Common myeloid progenitor, CD34-positive (primary cell): Measurements from ENCODE around the gene UROD.

Experiments used
- CTCF ChIA-PET: fragments of 350-600 bp; sonication (Branson Sonifier 250); formaldehyde crosslinking; loops from one replicate; lab custom pipeline; 2021; ENCODE audit warnings: antibody characterized with exemption; lab: Charles Lee
- POLR2A ChIA-PET: fragments of 350-600 bp; sonication (Branson Sonifier 250); formaldehyde crosslinking; loops from one replicate; lab custom pipeline; 2021; ENCODE audit warnings: antibody characterized with exemption; lab: Charles Lee
- DNase-seq, 3 donors: peaks; one replicate each; pipeline versions ENCODE4 v3.0.0 to v3.0.0-alpha.2; 2013
- H3K27ac ChIP-seq, 2 experiments: 1 replicate in 1 of 2; 2 replicates in 1 of 2; pipeline ENCODE4 v1.7.0; 2013; ENCODE audit warnings: inconsistent platforms in 2 of 2, low read length in 2 of 2, mild to moderate bottlenecking in 2 of 2, low read depth in 1 of 2, moderate library complexity in 1 of 2; ENCODE audit not compliant: severe bottlenecking in 2 of 2, insufficient read depth in 1 of 2, poor library complexity in 1 of 2
- H3K27me3 ChIP-seq, 5 experiments: replicated peaks in 2 of 5; 1 replicate in 3 of 5; 2 replicates in 2 of 5; pipeline versions ENCODE4 v1.6.1 to v1.7.0; 2013; ENCODE audit warnings: low read length in 4 of 5, mild to moderate bottlenecking in 2 of 5, moderate library complexity in 2 of 5, inconsistent platforms in 1 of 5; ENCODE audit not compliant: insufficient read depth in 5 of 5, control insufficient read depth in 4 of 5
- H3K36me3 ChIP-seq, 4 experiments: 1 replicate in 2 of 4; 2 replicates in 2 of 4; pipeline versions ENCODE4 v1.6.1 to v1.7.0; 2013; ENCODE audit warnings: low read length in 3 of 4, control low read depth in 1 of 4, mild to moderate bottlenecking in 1 of 4; ENCODE audit not compliant: control insufficient read depth in 4 of 4, insufficient read depth in 4 of 4
- H3K4me1 ChIP-seq, 4 experiments: 1 replicate in 3 of 4; 2 replicates in 1 of 4; pipeline versions ENCODE4 v1.6.1 to v1.7.1; 2013; ENCODE audit warnings: low read length in 3 of 4, mild to moderate bottlenecking in 3 of 4, control low read depth in 1 of 4, inconsistent platforms in 1 of 4, moderate library complexity in 1 of 4; ENCODE audit not compliant: control insufficient read depth in 4 of 4, insufficient read depth in 4 of 4; ENCODE audit errors: control extremely low read depth in 1 of 4
- H3K4me3 ChIP-seq, 7 experiments: 1 replicate in 4 of 7; 2 replicates in 3 of 7; pipeline versions ENCODE4 v1.5.1 to v1.7.0; 2013; ENCODE audit warnings: mild to moderate bottlenecking in 7 of 7, low read length in 6 of 7, moderate library complexity in 6 of 7, inconsistent platforms in 2 of 7, low read depth in 2 of 7, control low read depth in 1 of 7; ENCODE audit not compliant: insufficient read depth in 4 of 7, control insufficient read depth in 1 of 7; ENCODE audit errors: extremely low read depth in 1 of 7
- H3K9me3 ChIP-seq, 5 experiments: 1 replicate in 4 of 5; 2 replicates in 1 of 5; pipeline versions ENCODE4 v1.6.1 to v1.7.1; 2013; ENCODE audit warnings: low read length in 4 of 5, mild to moderate bottlenecking in 2 of 5, inconsistent platforms in 1 of 5, low read depth in 1 of 5, moderate library complexity in 1 of 5; ENCODE audit not compliant: control insufficient read depth in 4 of 5, insufficient read depth in 2 of 5; ENCODE audit errors: control extremely low read depth in 1 of 5
- WGBS: methylation state at CpG from one replicate; pipeline ENCODE4 v1.1.5; 2013; ENCODE audit not compliant: insufficient coverage; 5-methylcytosine and 5-hydroxymethylcytosine counted together

Gene UROD

DNA sequence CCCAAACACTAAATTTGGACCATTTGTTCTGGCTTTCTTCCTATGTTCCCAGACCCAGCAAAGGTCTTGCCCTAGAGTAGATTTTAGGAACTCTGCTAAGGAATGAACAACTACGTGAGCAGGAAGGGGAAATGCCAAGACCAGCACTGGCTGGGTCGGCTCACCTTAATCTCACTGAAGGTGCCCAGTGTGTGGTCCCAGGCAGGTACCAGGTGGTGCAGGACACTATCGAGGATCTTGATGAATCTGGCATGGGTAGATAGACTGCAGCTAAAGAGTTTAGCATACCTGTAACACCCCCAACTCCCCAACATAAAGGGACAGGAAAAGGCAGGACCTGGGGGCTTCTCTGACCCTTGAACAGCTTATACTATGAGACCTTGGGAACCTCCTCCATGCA, 4.0 kb upstream of the UROD start:
- no peak for DNase-seq
- H3K4me1 ChIP-seq: peaks cover 10 to 32% (median 28%) of the 10 kb centered on the region in 4 experiments
- H3K4me3 ChIP-seq: no peak overlapping the region
- no peak overlapping the region for H3K27ac ChIP-seq
- no peaks in the 10 kb centered on the region for H3K27me3 ChIP-seq
- ChIA-PET CTCF (interaction anchor here (1.1 kb wide), 1 partner anchor 18 kb away, joined by 3 read pairs; no protein-coding TSS in a partner anchor), POLR2A (no interaction called here)
- no peaks in the 10 kb centered on the region for H3K9me3 ChIP-seq
- WGBS: 90% methylated on average over 2 of the region's 3 CpGs
- peaks cover 14 to 64% (median 53%) of the 10 kb centered on the region in 4 experiments for H3K36me3 ChIP-seq

DNA sequence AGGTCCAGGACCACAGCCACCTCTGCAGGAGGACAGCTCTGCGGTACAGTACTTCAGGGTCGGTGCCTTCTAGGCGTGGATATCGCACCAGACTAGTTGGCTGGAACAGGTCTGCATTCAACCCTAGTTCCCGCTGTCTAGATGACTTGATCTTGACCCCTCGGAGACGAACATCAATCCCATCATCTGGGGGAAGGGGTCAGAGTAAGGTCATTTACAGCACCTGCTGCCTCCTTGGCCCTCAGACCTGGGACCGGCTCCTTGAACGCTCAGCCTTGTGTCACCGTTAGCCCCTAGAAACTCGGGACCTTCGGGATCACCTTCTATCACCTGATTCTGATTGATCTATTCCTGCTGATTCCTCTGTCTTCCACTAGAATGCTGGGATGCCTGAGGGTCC, 3.5 kb upstream of the UROD start:
- H3K4me1 ChIP-seq: peaks cover 10 to 36% (median 32%) of the 10 kb centered on the region in 4 experiments
- 97% methylated on average over 12 of the region's 12 CpGs for WGBS
- H3K4me3 ChIP-seq: no peak overlapping the region
- no peaks in the 10 kb centered on the region for H3K9me3 ChIP-seq
- DNase-seq: no peak
- ChIA-PET CTCF (interaction anchor here (1.1 kb wide), 1 partner anchor 18 kb away, joined by 3 read pairs; no protein-coding TSS in a partner anchor), POLR2A (no interaction called here)
- no peaks in the 10 kb centered on the region for H3K27me3 ChIP-seq
- peaks cover 14 to 60% (median 51%) of the 10 kb centered on the region in 4 experiments for H3K36me3 ChIP-seq
- H3K27ac ChIP-seq: no peak overlapping the region

GRCh38 chr1:45009296-45009865, 2.7 kb upstream of the UROD start:
- POLR2A ChIA-PET: no interaction called here
- DNase-seq: no peak
- Histone ChIP-seq H3K27me3 (no peaks in the 10 kb centered on the region), H3K9me3 (no peaks in the 10 kb centered on the region), H3K27ac (no peak overlapping the region), H3K4me1 (peaks cover 10 to 45% (median 40%) of the 10 kb centered on the region in 4 experiments), H3K36me3 (peaks cover 13 to 58% (median 44%) of the 10 kb centered on the region in 4 experiments), H3K4me3 (peak overlapping the region in 2 of 7 experiments; percentile 9 to 92)
- CTCF ChIA-PET: interaction anchor here (1.4 to 13.1 kb wide), 2 partner anchors 12 to 291 kb away, joined by 3 to 402 read pairs; no protein-coding TSS in a partner anchor
- 100% methylated on average over 9 of the region's 11 CpGs for WGBS

GRCh38 chr1:45009956-45010854, 1.8 kb upstream of the UROD start:
- ChIA-PET CTCF (interaction anchor here (1.0 to 13.1 kb wide), 8 partner anchors 9 to 330 kb away, joined by 3 to 402 read pairs (median 5); partner anchors contain the start of genes EIF2B3, MUTYH and TOE1), POLR2A (interaction anchor here (0.5 to 2.7 kb wide), 6 partner anchors 191 to 511 kb away, joined by 3 to 12 read pairs (median 3); partner anchors contain the start of genes MUTYH, PRDX1 and TOE1)
- H3K4me1 ChIP-seq: peaks cover 10 to 52% (median 44%) of the 10 kb centered on the region in 4 experiments
- H3K9me3 ChIP-seq: no peaks in the 10 kb centered on the region
- whole genome bisulfite sequencing: 29% methylated on average over 40 of the region's 41 CpGs
- peak overlapping the region; percentile 74 to 95 (median 84) for H3K4me3 ChIP-seq
- peak overlapping the region in 1 of 2 experiments; percentile 90 for H3K27ac ChIP-seq
- H3K36me3 ChIP-seq: peaks cover 10 to 57% (median 44%) of the 10 kb centered on the region in 4 experiments
- H3K27me3 ChIP-seq: no peaks in the 10 kb centered on the region
- peak in 1 of 3 donors; percentile 15 for DNase-seq

GRCh38 chr1:45010855-45011811, 921 bp upstream of the UROD start, which contains the start of gene HECTD3:
Gene HECTD3, minus strand, starts transcription at chr1:45011324. Its CDS starts 67 bp downstream, at chr1:45011257.
- H3K27me3 ChIP-seq: no peaks in the 10 kb centered on the region
- H3K4me1 ChIP-seq: peaks cover 12 to 61% (median 46%) of the 10 kb centered on the region in 4 experiments
- DNase-seq: peak; percentile 59 to 79 (median 70)
- ChIA-PET CTCF (interaction anchor here (1.0 to 13.1 kb wide), 14 partner anchors 10 to 1214 kb away, joined by 3 to 402 read pairs (median 4); partner anchors contain the start of genes EIF2B3, MUTYH, TESK2 and TOE1), POLR2A (interaction anchor here (0.5 to 2.7 kb wide), 11 partner anchors 25 to 511 kb away, joined by 3 to 12 read pairs (median 3); partner anchors contain the start of genes EIF2B3, MUTYH, PRDX1 and RNU5D-1)
- WGBS: under 1% methylated on average over 47 of the region's 62 CpGs
- H3K9me3 ChIP-seq: no peaks in the 10 kb centered on the region
- peak within 1 kb of the TSS; percentile 74 to 95 (median 84) for H3K4me3 ChIP-seq
- H3K36me3 ChIP-seq: peaks cover 11 to 55% (median 40%) of the 10 kb centered on the region in 4 experiments
- H3K27ac ChIP-seq: peak within 1 kb of the TSS; percentile 81 to 90
